IMR-90 (cell line): ENCODE measurements around the gene ZNF519. TPM values are rescaled to one million over a fixed set of nuclear protein-coding genes. Genes with fewer than 3 reads are reported as not detected.
"Not testable (repeated sequence)": the region's sequence is repeated elsewhere in the genome, so short reads cannot be mapped to it uniquely, and the experiment has no call there.

Source experiments
- ATAC-seq: fragments of 200-7000 bp; cut with Tn5 transposase; 2 replicates; pipeline ENCODE4 v1.9.1; 2020; ENCODE audit warnings: low read depth, mild to moderate bottlenecking, moderate library complexity
- BruUV-seq: library from RNA; stranded (reverse); fragments of 400-500 nt; replicated peaks from 2 replicates; lab custom pipeline; 2021; lab: Mats Ljungman, UMichigan
- CTCF ChIA-PET: fragments of 300-600 bp; formaldehyde crosslinking; extraction: SDS; loops from one replicate; lab custom pipeline; 2021; ENCODE audit warnings: antibody characterized with exemption; lab: Yijun Ruan, JAX
- POLR2A ChIA-PET: fragments of 300-600 bp; sonication (Branson Sonifier 250); formaldehyde crosslinking; loops from one replicate; lab custom pipeline; 2022; ENCODE audit warnings: antibody characterized with exemption; ENCODE audit not compliant: unreplicated experiment; lab: Charles Lee
- DNase-seq: peaks from one replicate; pipeline ENCODE4 v3.0.0; 2013
- H2AFZ ChIP-seq: replicated peaks from 2 replicates; pipeline ENCODE3; 2013; ENCODE audit warnings: low read length, mild to moderate bottlenecking; ENCODE audit not compliant: poor library complexity
- H2AK5ac ChIP-seq: 2 replicates; pipeline ENCODE4 v1.6.1; 2013; ENCODE audit warnings: low read depth, low read length, inconsistent platforms
- H2AK9ac ChIP-seq: replicated peaks from 2 replicates; pipeline ENCODE3; 2013; ENCODE audit warnings: mild to moderate bottlenecking, low read depth, low read length, moderate library complexity; ENCODE audit not compliant: poor library complexity
- H2BK120ac ChIP-seq: 2 replicates; pipeline ENCODE4 v1.6.1; 2013; ENCODE audit warnings: low read depth, low read length, inconsistent platforms
- H2BK15ac ChIP-seq: 3 replicates; pipeline ENCODE4 v1.6.1; 2013; ENCODE audit warnings: low read depth, low read length, inconsistent platforms
- H2BK20ac ChIP-seq: 2 replicates; pipeline ENCODE4 v1.6.1; 2013; ENCODE audit warnings: low read depth, mild to moderate bottlenecking, inconsistent platforms, low read length, moderate library complexity
- H2BK5ac ChIP-seq: 2 replicates; pipeline ENCODE4 v1.6.1; 2013; ENCODE audit warnings: mild to moderate bottlenecking, low read depth, low read length, inconsistent platforms; ENCODE audit not compliant: poor library complexity, severe bottlenecking
- H3K14ac ChIP-seq: replicated peaks from 2 replicates; pipeline ENCODE4 v1.6.1; 2013; ENCODE audit warnings: low read depth, low read length, inconsistent platforms
- H3K18ac ChIP-seq: 2 replicates; pipeline ENCODE4 v1.6.1; 2013; ENCODE audit warnings: low read depth, low read length, control low read depth
- H3K23ac ChIP-seq: 2 replicates; pipeline ENCODE4 v1.6.1; 2013; ENCODE audit warnings: low read depth, low read length, inconsistent platforms
- H3K27ac ChIP-seq: 2 replicates; pipeline ENCODE4 v1.5.1; 2013; ENCODE audit warnings: mild to moderate bottlenecking, control low read depth, low read length; ENCODE audit not compliant: insufficient read depth
- H3K27me3 ChIP-seq: 2 replicates; pipeline ENCODE4 v1.6.1; 2013; ENCODE audit warnings: low read length; ENCODE audit not compliant: control insufficient read depth, insufficient read depth
- H3K36me3 ChIP-seq: 2 replicates; pipeline ENCODE4 v1.6.1; 2013; ENCODE audit warnings: low read length, mixed read lengths; ENCODE audit not compliant: control insufficient read depth, insufficient read depth
- H3K4ac ChIP-seq: 2 replicates; pipeline ENCODE4 v1.6.1; 2013; ENCODE audit warnings: low read depth, low read length, inconsistent platforms
- H3K4me1 ChIP-seq: 2 replicates; pipeline ENCODE4 v1.6.1; 2013; ENCODE audit warnings: low read length, mixed read lengths; ENCODE audit not compliant: control insufficient read depth, insufficient read depth
- H3K4me2 ChIP-seq: 2 replicates; pipeline ENCODE4 v1.6.1; 2013; ENCODE audit warnings: low read depth, mild to moderate bottlenecking, control low read depth, low read length, moderate library complexity
- H3K4me3 ChIP-seq: 2 replicates; pipeline ENCODE4 v1.5.1; 2013; ENCODE audit warnings: low read depth, mild to moderate bottlenecking, control low read depth, low read length, moderate library complexity; ENCODE audit not compliant: insufficient read depth
- H3K56ac ChIP-seq: 2 replicates; pipeline ENCODE4 v1.6.1; 2013; ENCODE audit warnings: low read length, inconsistent platforms; ENCODE audit not compliant: insufficient read depth; ENCODE audit errors: extremely low read depth
- H3K79me1 ChIP-seq, 2 experiments: 2 replicates each; pipeline ENCODE4 v1.6.1; 2013; ENCODE audit warnings: low read length in 2 of 2, inconsistent platforms in 1 of 2, low read depth in 1 of 2
- H3K9ac ChIP-seq: 2 replicates; pipeline ENCODE4 v1.6.1; 2013; ENCODE audit warnings: low read depth, low read length, control low read depth
- H3K9me1 ChIP-seq: 2 replicates; pipeline ENCODE4 v1.6.1; 2013; ENCODE audit warnings: low read length, inconsistent platforms; ENCODE audit not compliant: insufficient read depth
- H3K9me3 ChIP-seq: 2 replicates; pipeline ENCODE4 v1.6.1; 2013; ENCODE audit warnings: low read length; ENCODE audit not compliant: control insufficient read depth, insufficient read depth
- H4K20me1 ChIP-seq: 2 replicates; pipeline ENCODE4 v1.6.1; 2013; ENCODE audit warnings: low read length, inconsistent platforms; ENCODE audit not compliant: insufficient read depth
- H4K5ac ChIP-seq: 2 replicates; pipeline ENCODE4 v1.6.1; 2013; ENCODE audit warnings: mild to moderate bottlenecking, low read depth, low read length, control low read depth
- H4K8ac ChIP-seq, 2 experiments: 2 replicates each; pipeline ENCODE4 v1.6.1; 2013; ENCODE audit warnings: low read depth in 2 of 2, low read length in 2 of 2, control low read depth in 1 of 2, inconsistent platforms in 1 of 2
- H4K91ac ChIP-seq: 2 replicates; pipeline ENCODE4 v1.6.1; 2013; ENCODE audit warnings: low read depth, low read length, inconsistent platforms; ENCODE audit not compliant: insufficient read depth
- WGBS, 2 experiments: methylation state at CpG; one replicate each; pipeline versions ENCODE4 v1.1.5 to v1.1.7; 2013; ENCODE audit warnings: missing lambda C conversion rate in 2 of 2; ENCODE audit not compliant: insufficient read length in 1 of 2; ENCODE audit errors: extremely low coverage in 2 of 2; 5-methylcytosine and 5-hydroxymethylcytosine counted together
- dilution Hi-C: fragments of 300-500 bp; cut with HindIII; formaldehyde crosslinking; loops from one replicate; pipeline ENCODE4 v1.14.3; 2018; ENCODE audit warnings: low sequenced_read_pairs; ENCODE audit not compliant: unreplicated experiment
- in situ Hi-C: fragments of 300-500 bp; cut with MboI; formaldehyde crosslinking; loops from 3 replicates; pipeline ENCODE4 v1.14.3; 2019; ENCODE audit warnings: low sequenced_read_pairs, inconsistent platforms, mixed read lengths
- intact Hi-C: fragments of 100-400 bp; cut with micrococcal nuclease; formaldehyde crosslinking; loops from 2 replicates; pipeline ENCODE4 v1.10.0; 2022
- polyA plus RNA-seq, 3 experiments: library from polyadenylated mRNA; depleted of rRNA; stranded (reverse); fragments of >200 nt; gene quantifications; 2 replicates each; pipeline ENCODE4 v1.2.3, GENCODE V29; 2012; ENCODE audit warnings: low replicate concordance in 1 of 3
- total RNA-seq: library from RNA; depleted of rRNA; stranded (reverse); fragments of >200 nt; gene quantifications from 2 replicates; pipeline ENCODE4 v1.2.3, GENCODE V29; 2012

The ZNF519 gene
- total and polyA plus RNA-seq, 2 of the 4 experiments (the other 2 are of a cell fraction): 2.3 to 4.7 TPM

GRCh38 chr18:14143396-14143795, 11.2 kb upstream of the ZNF519 start:
- BruUV-seq, H2BK15ac ChIP-seq, H3K56ac ChIP-seq, in situ Hi-C loops, H3K4me3 ChIP-seq, DNase-seq, H3K9ac ChIP-seq, H3K27me3 ChIP-seq, H3K23ac ChIP-seq, H3K18ac ChIP-seq, H2BK20ac ChIP-seq, H2BK120ac ChIP-seq, ATAC-seq, H3K9me3 ChIP-seq, H3K27ac ChIP-seq, H3K4me1 ChIP-seq, CTCF ChIA-PET, intact Hi-C loops, H4K8ac ChIP-seq, H4K91ac ChIP-seq, H3K14ac ChIP-seq, H2AK5ac ChIP-seq, H3K4me2 ChIP-seq, H2AK9ac ChIP-seq, H2AFZ ChIP-seq, H4K20me1 ChIP-seq, H3K79me1 ChIP-seq, H3K36me3 ChIP-seq, H3K9me1 ChIP-seq, dilution Hi-C loops, H4K5ac ChIP-seq, POLR2A ChIA-PET, H3K4ac ChIP-seq, H2BK5ac ChIP-seq: not testable (repeated sequence)
- WGBS, 2 experiments: 55% methylated on average over 4 of the region's 17 CpGs; no CpG with 5 or more reads in 1 of the 2 experiments

DNA sequence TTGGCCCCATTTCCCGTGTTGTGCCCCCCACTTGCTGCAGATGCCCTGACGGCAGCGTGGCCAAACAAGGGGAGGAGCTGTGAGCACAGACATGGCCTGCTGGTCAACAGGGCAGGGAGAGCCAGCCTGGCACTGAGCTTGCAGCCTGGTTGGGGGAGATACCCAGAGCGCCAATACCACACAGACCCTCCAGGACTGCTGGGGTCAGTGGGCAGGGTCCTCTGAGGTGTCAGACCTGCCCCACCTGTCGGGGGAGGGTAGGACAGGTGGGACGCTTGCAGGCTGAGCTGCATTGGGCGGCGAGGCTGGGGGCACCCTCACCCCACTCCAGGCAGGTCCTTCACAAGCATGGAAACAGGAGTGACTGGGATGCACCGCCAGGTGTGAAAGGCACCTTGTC, 9.9 kb upstream of the ZNF519 start:
- H3K36me3 ChIP-seq, DNase-seq, H4K20me1 ChIP-seq, H2AK9ac ChIP-seq, H3K79me1 ChIP-seq, H3K4me1 ChIP-seq, H2BK5ac ChIP-seq, POLR2A ChIA-PET, H2BK20ac ChIP-seq, H2AFZ ChIP-seq, H3K4me3 ChIP-seq, H2AK5ac ChIP-seq, H2BK120ac ChIP-seq, H3K18ac ChIP-seq, in situ Hi-C loops, H3K4ac ChIP-seq, H3K23ac ChIP-seq, CTCF ChIA-PET, BruUV-seq, H4K8ac ChIP-seq, H3K9ac ChIP-seq, H3K27ac ChIP-seq, H3K9me1 ChIP-seq, H4K5ac ChIP-seq, dilution Hi-C loops, H3K27me3 ChIP-seq, H3K14ac ChIP-seq, H3K9me3 ChIP-seq, intact Hi-C loops, ATAC-seq, H4K91ac ChIP-seq, H3K4me2 ChIP-seq, H2BK15ac ChIP-seq, H3K56ac ChIP-seq: not testable (repeated sequence)
- WGBS, 2 experiments: no CpG with 5 or more reads among the region's 9 CpGs
